NCI-H2107 treated with DMSO at 0.1 percent for 48 hours (cell line): ENCODE measurements around the gene LBH.
"Not testable (repeated sequence)": the region's sequence is repeated elsewhere in the genome, so short reads cannot be mapped to it uniquely, and the experiment has no call there.

Source experiments
- DNase-seq: peaks from one replicate; lab custom pipeline; 2025; ENCODE audit not compliant: unreplicated experiment; lab: John Stamatoyannopoulos, UW

Gene LBH

DNA sequence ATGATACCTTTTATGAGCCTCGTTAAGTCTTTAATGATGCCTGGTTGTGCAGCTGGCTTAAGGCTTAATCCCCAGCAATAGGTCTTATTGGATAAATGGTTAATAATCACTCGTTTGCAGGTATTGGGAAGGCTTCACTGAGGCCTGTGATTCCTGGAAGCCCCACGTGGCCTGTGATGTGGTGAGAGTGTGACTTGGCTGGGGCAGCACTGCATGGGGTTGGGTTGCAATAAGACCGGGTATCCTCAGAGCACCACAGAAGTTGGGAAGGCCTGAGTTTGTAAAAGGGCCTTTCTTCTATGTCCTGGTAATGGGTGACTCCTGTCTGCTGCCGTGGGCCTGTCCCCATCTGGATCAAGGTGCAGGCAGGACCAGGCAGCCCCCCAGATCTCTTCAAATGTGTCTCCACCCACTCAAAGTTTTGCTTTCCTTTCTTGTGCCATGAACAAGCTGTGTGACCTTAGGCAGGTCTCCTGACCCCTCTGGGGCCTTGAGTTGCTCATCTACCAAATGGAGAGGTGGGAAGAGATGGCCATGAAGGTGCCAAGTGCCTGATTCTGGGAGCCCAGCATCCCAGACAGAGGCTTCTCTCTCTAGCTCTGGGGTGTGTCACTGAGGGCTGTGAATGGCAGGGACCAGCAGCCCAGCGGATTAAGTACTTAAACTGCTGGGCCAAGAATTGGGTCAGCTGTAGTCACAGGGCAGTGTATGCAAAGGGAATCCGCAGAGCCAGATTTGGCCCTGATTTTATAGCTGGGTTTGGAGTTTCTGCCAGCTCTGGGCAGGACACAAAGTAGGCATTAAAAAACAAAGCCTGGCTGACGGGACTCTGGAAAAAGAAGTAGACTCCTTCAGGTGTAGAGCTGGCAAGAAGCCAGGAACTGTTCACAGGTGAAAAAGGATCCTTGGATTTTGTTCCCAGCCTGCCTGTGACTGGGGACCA lies 24.4 kb downstream of the LBH start:
- no peak for DNase-seq

DNA sequence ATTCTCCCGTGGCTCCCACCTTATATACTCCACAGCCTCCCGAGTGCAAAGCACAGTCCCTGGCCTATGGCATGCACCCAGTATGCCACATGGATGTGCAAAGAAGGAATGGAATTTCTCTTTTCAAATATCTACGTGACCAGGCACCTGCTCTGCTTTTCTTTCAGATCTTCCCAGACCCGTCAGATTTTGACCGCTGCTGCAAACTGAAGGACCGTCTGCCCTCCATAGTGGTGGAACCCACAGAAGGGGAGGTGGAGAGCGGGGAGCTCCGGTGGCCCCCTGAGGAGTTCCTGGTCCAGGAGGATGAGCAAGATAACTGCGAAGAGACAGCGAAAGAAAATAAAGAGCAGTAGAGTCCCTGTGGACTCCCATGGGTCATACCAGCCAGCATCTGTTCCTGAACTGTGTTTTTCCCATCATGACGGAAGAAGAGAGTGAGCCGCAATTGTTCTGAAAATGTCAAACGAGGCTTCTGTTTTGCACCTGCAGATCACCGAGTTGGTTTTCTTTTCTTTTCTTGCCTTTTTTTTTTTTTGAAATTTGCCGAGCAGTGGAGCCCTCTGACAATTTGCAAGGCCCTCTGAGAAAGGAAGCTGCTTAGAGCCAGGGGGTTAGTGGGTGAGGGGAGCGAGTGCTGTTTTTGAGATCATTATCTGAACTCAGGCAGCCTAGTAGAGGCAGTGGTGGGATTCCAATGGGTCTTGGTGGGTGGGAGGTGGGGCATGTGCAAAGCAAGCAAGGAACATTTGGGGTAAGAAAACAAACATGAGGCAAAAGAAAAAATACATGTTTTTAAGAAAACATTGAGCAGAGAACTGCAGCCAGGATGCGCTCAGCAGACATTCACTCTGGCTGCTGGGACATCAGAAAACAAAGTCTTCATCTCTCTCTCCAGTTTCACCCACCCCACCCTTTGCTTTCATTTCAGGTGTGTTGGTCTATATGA lies 26.2 kb downstream of the LBH start:
- DNase-seq = peak; percentile 41

DNA sequence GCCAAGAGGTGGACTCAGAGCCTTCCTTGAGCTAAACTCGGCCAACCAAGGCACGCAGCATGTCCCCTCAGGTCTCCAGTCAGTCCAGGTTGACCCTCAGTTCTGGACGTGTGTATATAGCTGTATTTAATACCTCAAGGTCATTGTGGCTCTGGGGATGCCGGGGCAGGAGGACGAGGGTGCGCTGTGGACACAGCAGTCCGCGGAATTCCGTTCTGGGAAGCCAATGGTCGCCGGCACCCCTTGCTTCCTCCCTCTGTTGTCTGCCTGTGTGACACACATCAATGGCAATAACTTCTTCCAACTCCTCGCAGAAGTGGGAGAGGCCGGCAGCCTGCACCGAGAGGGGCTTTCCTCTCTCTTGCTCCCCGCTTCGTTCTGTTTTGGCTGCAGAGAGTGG lies 27.7 kb downstream of the LBH start:
- no peak for DNase-seq

GRCh38 chr2:30259827-30260679 lies 28.7 kb downstream of the LBH start:
- DNase-seq = no peak

DNA sequence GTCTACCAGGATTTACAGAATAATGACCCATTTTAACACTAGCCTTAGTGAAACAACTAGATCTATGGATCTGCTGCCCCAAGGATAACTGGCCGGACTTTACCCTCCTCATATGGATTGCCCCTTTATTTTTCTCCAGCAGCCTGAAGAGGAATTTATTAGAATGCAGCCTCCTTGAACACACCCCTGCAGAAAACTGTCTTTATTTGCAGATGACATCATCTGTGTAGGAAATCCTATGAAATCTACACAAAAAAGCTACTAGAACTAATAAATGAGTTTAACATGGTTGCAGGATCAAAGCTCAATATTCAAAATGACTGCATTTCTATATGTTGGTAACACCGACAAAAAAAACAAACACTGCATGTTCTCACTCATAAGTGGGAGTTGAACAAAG lies 29.6 kb downstream of the LBH start:
- no peak for DNase-seq

- no peak for DNase-seq
These were observed 30.4 kb downstream of the LBH start for GRCh38 chr2:30261695-30262211.

DNA sequence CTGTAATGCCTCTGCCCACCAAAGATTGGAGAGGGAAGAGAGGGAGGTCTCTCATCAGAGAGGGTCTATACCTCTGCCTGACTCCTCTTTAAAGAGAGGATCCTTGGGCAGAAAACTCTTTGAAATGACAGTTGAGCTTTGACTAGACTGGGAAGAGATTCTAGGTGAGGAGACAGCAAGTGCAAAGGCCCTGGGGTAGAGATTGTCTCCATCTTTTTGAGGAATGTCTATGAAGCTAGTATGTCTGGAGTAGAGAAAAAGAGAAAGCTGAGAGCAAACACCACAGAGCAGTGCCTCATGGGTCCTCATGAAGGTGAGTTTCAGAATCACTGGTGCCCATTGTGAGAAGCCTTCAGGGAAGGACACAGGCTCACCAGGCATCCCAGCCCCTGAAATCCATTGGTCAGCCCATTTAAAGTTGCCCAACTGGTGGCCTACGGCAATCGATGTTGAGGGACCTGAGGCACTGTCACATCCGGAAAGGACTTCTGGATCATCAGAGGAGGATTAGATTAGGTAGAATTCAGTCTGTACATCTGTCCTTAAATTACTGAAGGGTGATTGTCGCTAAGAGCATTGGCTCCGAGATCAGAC lies 31.5 kb downstream of the LBH start:
- no peak for DNase-seq

DNA sequence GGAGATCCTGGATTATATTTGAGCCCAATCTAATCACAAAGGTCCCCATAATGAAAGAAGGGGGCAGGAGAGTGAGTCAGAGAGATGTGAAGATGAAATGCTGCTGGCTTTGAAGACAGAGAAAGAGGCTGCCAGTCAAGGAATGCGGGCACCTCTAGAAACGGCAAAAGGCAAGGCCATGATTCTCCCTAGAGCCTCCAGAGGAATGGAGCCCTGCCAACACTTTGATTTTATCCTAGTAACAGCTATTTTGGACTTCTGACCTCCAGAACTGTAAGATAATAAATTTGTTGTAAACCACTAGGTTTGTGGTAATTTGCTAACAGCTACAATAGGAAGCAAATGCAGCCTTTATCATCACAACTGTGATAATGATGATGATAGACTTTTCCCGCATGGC lies 32.9 kb downstream of the LBH start:
- no peak for DNase-seq

DNA sequence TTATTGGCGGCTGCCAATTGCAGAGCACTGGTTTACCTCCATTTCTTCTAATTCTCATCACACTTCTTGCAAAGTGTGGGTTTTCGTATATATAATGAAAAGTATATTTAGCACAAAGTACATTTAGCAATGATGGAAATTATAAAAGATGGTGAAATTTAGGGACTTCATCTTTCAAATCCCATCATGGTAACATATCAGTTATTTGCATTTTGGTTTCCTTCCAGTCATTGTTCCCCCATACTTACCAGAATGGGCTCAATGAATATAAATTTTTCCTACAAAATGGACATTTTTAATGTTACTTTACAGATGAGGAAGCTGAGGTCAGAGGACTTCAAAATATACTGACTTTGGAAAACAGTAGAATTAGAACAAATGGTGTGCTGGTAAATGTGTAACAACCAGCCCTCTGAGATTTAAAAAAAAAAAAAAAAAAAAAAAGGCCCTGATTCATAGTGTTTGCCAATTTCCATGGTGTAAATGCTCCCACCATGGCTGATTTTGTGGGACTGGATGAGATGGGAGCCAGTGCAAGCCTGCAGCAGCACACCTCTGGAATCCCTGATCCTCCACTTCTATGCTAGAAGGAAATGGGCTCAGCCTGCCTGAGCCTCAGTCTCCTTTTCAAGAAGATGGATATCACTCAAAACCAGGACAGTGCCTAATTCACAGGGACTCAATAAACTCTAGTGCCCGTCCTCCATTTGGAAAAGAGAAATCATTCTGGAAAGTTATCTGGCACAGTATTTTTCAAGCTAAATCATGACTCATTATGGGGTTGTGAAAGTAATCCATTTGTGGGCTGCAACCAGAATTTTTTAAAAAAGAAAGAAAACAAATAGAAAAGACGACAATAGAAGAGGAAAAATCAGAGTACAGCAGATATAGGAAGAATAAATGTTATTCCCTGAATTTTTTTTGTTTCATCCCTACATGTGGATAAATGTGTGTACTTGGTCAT lies 34.0 kb downstream of the LBH start:
- no peak for DNase-seq

DNA sequence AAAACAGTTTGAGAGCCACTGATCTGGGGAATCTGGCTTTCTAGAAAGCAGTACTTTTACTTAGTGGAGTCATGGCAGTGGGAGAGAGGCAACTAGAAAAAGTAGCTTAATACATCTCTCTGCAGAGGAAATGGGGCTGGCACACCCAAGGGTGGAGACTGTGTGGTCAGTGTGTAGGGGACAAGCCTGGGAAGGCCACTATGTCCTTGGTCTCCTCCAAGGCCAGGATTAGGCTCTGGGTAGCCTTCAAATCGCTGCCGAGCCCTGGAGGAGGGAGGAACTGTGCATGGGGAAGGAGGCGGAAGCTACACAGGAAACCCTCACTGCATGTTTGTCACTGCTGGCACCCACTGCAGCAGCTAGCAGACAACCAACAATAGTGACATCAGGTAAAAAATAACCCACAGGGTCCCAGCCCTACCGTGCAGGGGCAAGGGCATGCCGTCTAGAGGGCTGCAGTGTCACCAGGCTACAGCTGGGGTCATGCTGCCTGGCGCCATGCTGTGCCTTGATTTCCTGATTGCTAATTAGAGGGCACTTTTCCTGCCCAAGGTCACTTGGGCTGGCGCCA lies 34.8 kb downstream of the LBH start:
- no peak for DNase-seq

- DNase-seq = no peak
These were observed 35.4 kb downstream of the LBH start for GRCh38 chr2:30266705-30267104.

DNA sequence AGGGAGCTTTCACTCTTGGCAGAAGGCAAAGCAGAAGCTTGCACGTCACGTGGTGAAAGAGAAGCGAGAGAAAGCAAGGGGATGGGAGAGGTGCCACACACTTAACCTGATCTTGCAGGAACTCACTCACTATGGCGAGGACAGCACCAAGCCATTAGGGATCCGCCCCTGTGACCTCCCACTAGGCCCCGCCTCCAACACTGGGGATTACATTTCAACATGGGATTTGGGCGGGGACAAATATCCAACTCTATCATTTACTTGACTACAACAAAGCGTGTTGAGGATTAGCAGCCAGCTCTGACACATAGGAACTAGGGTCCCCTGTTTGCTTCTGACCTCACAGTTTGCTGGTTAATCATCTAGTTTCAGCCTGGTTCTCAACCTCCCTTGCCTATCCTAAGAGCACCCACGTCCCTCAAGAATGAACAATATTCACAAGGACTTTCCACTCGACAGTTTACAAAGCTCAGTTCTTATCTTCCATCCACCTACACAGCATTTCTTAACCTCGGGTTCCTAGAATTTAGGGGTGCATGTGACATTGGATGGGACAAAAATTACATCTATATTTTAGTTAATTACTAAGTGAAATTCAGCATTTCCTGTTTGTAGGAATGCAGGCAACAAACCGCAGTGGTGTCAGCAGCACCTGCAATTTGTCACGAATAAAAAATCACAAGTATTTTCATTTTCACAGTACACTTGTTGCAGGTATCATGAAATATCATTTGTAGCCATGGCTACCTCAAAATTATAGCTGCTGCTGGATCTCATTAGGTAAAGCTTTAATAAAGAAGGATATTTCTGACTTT lies 36.0 kb downstream of the LBH start:
- DNase-seq = no peak

GRCh38 chr2:30268296-30268871 lies 37.0 kb downstream of the LBH start:
- no peak for DNase-seq

GRCh38 chr2:30269114-30269770 lies 37.9 kb downstream of the LBH start:
- DNase-seq = not testable (repeated sequence)

- no peak for DNase-seq
These were observed 38.4 kb downstream of the LBH start for GRCh38 chr2:30269771-30270145.

DNA sequence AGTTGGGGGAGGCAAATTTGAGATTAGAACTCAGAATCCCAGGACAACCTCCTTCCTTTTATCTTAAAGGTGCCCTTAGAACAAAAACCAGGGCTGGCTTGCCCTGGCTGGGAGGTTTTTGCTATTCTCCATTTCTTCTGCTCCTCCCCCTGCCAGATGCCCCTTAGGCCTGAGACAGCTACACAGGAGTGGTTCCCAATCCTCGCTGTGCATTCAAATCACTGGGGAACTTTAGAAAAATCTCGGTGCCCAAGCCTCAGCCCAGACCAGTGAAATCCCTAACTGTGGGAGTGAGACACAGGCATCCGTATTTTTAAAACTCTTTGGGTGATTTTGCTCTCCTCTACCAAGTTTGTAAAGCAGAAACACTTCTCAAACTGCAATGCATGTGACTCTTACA lies 38.8 kb downstream of the LBH start:
- DNase-seq = no peak

DNA sequence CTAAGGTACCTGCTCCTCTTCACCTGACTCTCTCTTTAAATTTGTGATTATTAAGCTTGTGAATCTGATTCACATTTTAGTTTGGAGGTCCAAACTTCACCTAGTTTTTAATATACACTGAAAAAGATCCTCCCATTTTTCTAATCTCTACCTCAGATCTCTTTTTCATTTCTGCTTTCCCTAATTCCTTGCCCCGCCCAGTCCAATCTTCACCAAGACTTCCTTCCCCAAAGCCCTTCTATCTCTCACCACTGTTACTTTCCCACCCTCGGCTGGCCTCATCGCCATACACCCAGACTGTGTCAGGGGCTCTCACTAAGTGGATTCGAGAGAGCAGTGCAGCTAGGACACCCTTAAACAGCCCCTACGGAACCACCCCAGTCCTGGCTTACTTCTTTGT lies 40.0 kb downstream of the LBH start:
- DNase-seq = no peak
